B cell (primary cell): ENCODE results near the gene GMFB. TPM values are rescaled to one million over a fixed set of nuclear protein-coding genes. Genes with fewer than 3 reads are reported as not detected.

Experiments
- ATAC-seq: fragments of 200-7000 bp; cut with Tn5 transposase; one replicate; pipeline ENCODE4 v1.10.0; 2021; ENCODE audit warnings: low read depth, mild to moderate bottlenecking, moderate number of reproducible peaks, moderate library complexity
- CTCF ChIA-PET: fragments of 350-600 bp; sonication (Branson Sonifier 250); formaldehyde crosslinking; loops from one replicate; lab custom pipeline; 2021; ENCODE audit warnings: antibody characterized with exemption, inconsistent platforms; lab: Charles Lee
- POLR2A ChIA-PET: fragments of 350-600 bp; sonication (Branson Sonifier 250); formaldehyde crosslinking; loops from one replicate; lab custom pipeline; 2021; ENCODE audit warnings: antibody characterized with exemption; lab: Charles Lee
- DNase-seq: peaks from one replicate; pipeline ENCODE4 v3.0.0; 2013
- H2AFZ ChIP-seq: 2 replicates; pipeline ENCODE4 v1.6.1; 2012; ENCODE audit warnings: mild to moderate bottlenecking, low read depth, low read length; ENCODE audit not compliant: insufficient read depth, poor library complexity, severe bottlenecking
- H3K27ac ChIP-seq, 2 donors: 1 replicate in 1 of 2; 2 replicates in 1 of 2; pipeline ENCODE4 v1.5.1; 2012 to 2013; ENCODE audit warnings: low read length in 2 of 2, mild to moderate bottlenecking in 2 of 2, moderate library complexity in 1 of 2
- H3K27me3 ChIP-seq, 4 experiments: fragments of 200-600 bp in 1 of 4; sonication (generic) in 1 of 4; replicated peaks in 1 of 4; 1 replicate in 2 of 4; 2 replicates in 2 of 4; pipeline versions ENCODE4 v1.6.1 to v1.7.0; 2013 to 2016; ENCODE audit warnings: low read length in 3 of 4, mild to moderate bottlenecking in 2 of 4, mixed read lengths in 1 of 4, moderate library complexity in 1 of 4; ENCODE audit not compliant: insufficient read depth in 4 of 4, control insufficient read depth in 3 of 4; ENCODE audit errors: control extremely low read depth in 1 of 4
- H3K36me3 ChIP-seq, 2 experiments: replicated peaks in 1 of 2; 1 replicate in 1 of 2; 2 replicates in 1 of 2; pipeline versions ENCODE4 v1.6.1 to v1.7.1; 2013; ENCODE audit warnings: low read length in 1 of 2; ENCODE audit not compliant: insufficient read depth in 2 of 2, control insufficient read depth in 1 of 2; ENCODE audit errors: control extremely low read depth in 1 of 2, extremely low read depth in 1 of 2
- H3K4me1 ChIP-seq, 2 donors: fragments of 200-600 bp in 1 of 2; sonication (generic) in 1 of 2; 1 replicate in 1 of 2; 2 replicates in 1 of 2; pipeline versions ENCODE4 v1.5.1 to v1.6.1; 2013 to 2017; ENCODE audit warnings: low read length in 2 of 2; ENCODE audit not compliant: control insufficient read depth in 2 of 2, insufficient read depth in 2 of 2
- H3K4me2 ChIP-seq: replicated peaks from 2 replicates; pipeline ENCODE3; 2012; ENCODE audit warnings: mild to moderate bottlenecking, low read depth, low read length; ENCODE audit not compliant: poor library complexity, severe bottlenecking
- H3K4me3 ChIP-seq, 5 experiments: fragments of 200-600 bp in 1 of 5; sonication (generic) in 1 of 5; 1 replicate in 3 of 5; 2 replicates in 2 of 5; pipeline versions ENCODE4 v1.5.1 to v1.7.0; 2011 to 2016; ENCODE audit warnings: low read length in 4 of 5, mild to moderate bottlenecking in 4 of 5, low read depth in 2 of 5, control low read depth in 1 of 5, moderate library complexity in 1 of 5; ENCODE audit not compliant: insufficient read depth in 1 of 5; ENCODE audit errors: control extremely low read depth in 1 of 5, extremely low read depth in 1 of 5
- H3K79me2 ChIP-seq: fragments of 200-600 bp; sonication (generic); one replicate; pipeline ENCODE4 v1.6.0; 2016; ENCODE audit warnings: low read length; ENCODE audit not compliant: control insufficient read depth, insufficient read depth
- H3K9ac ChIP-seq: fragments of 200-600 bp; sonication (generic); 2 replicates; pipeline ENCODE4 v1.6.1; 2017; ENCODE audit warnings: mild to moderate bottlenecking, low read length, moderate library complexity
- H3K9me3 ChIP-seq, 3 donors: one replicate each; pipeline versions ENCODE4 v1.6.1 to v1.7.1; 2013; ENCODE audit warnings: low read length in 2 of 3; ENCODE audit not compliant: control insufficient read depth in 2 of 3, insufficient read depth in 1 of 3; ENCODE audit errors: control extremely low read depth in 1 of 3
- H4K20me1 ChIP-seq: 2 replicates; pipeline ENCODE4 v1.6.0; 2012; ENCODE audit warnings: mild to moderate bottlenecking, low read length; ENCODE audit not compliant: insufficient read depth, control insufficient read depth, poor library complexity, severe bottlenecking
- H3K27ac Mint-ChIP-seq: one replicate; pipeline ENCODE4 v1.8.0; 2021; ENCODE audit warnings: mixed read lengths
- H3K27me3 Mint-ChIP-seq: one replicate; pipeline ENCODE4 v1.8.0; 2021; ENCODE audit warnings: mixed read lengths
- H3K4me1 Mint-ChIP-seq: one replicate; pipeline ENCODE4 v1.8.0; 2021; ENCODE audit warnings: mixed read lengths
- H3K4me3 Mint-ChIP-seq: one replicate; pipeline ENCODE4 v1.8.0; 2021; ENCODE audit warnings: mixed read lengths
- H3K9me3 Mint-ChIP-seq: one replicate; pipeline ENCODE4 v1.8.0; 2022; ENCODE audit warnings: mixed read lengths; ENCODE audit not compliant: insufficient read depth
- CTCF ChIP-seq: fragments of 200-600 bp; IDR thresholded peaks from one replicate; pipeline ENCODE4 v1.8.0; 2022; ENCODE audit warnings: antibody characterized with exemption, mild to moderate bottlenecking
- EZH2 ChIP-seq: IDR thresholded peaks from 2 replicates; pipeline ENCODE4 v1.6.1; 2012; ENCODE audit warnings: borderline replicate concordance, low read depth, mild to moderate bottlenecking, moderate library complexity, low read length; ENCODE audit not compliant: insufficient read depth, poor library complexity, severe bottlenecking
- WGBS: methylation state at CpG from one replicate; pipeline ENCODE4 v1.1.5; 2013; ENCODE audit warnings: missing lambda C conversion rate; ENCODE audit not compliant: insufficient coverage; 5-methylcytosine and 5-hydroxymethylcytosine counted together
- intact Hi-C: fragments of 100-400 bp; cut with micrococcal nuclease; formaldehyde crosslinking; loops from one replicate; pipeline ENCODE4 v1.10.0; 2022
- polyA plus RNA-seq: library from polyadenylated mRNA; depleted of rRNA; stranded (reverse); fragments of >200 nt; gene quantifications from 2 replicates; pipeline ENCODE4 v1.2.3, GENCODE V29; 2012
- total RNA-seq, 2 donors: library from RNA; stranded (reverse); fragments of 120-200 nt in 1 of 2; gene quantifications; 1 replicate in 1 of 2; 2 replicates in 1 of 2; pipeline versions ENCODE4 v1.2.3 to v1.2.4, GENCODE V29; 2013 to 2022

The GMFB gene
- total and polyA plus RNA-seq, 2 donors (not counting 1 experiment from before 2014, with no cell fraction given) = 13.6 to 49.8 TPM

- Mint-ChIP-seq H3K4me1 (peaks cover 4% of the 10 kb centered on the region), H3K27me3 (no peaks in the 10 kb centered on the region), H3K9me3 (peaks cover 1% of the 10 kb centered on the region), H3K4me3 (no peak overlapping the region), H3K27ac (no peak overlapping the region)
- intact Hi-C loops = no loop called here
- Histone ChIP-seq H3K4me2 (no peak overlapping the region), H4K20me1 (no peaks in the 10 kb centered on the region), H3K27ac (no peak overlapping the region), H3K4me3 (no peak overlapping the region), H2AFZ (no peak overlapping the region), H3K36me3 (no peaks in the 10 kb centered on the region), H3K4me1 (no peaks in the 10 kb centered on the region), H3K9me3 (no peaks in the 10 kb centered on the region), H3K27me3 (no peaks in the 10 kb centered on the region), H3K9ac (no peak overlapping the region), H3K79me2 (no peaks in the 10 kb centered on the region)
- ATAC-seq (no peak), DNase-seq (no peak)
- TF ChIP-seq EZH2 (no peak), CTCF (no peak)
- ChIA-PET POLR2A (no interaction called here), CTCF (no interaction called here)
- WGBS = no CpG with 5 or more reads among the region's 3 CpGs
Measured at GRCh38 chr14:54453252-54453651, 35.5 kb downstream of the GMFB start.

- no peaks in the 10 kb centered on the region for H3K4me1 ChIP-seq
- H3K9ac ChIP-seq = no peak overlapping the region
- H3K4me1 Mint-ChIP-seq = peaks cover 4% of the 10 kb centered on the region
- no peak overlapping the region for H3K4me3 ChIP-seq
- ATAC-seq (no peak), DNase-seq (no peak)
- H2AFZ ChIP-seq = no peak overlapping the region
- no peaks in the 10 kb centered on the region for H3K9me3 Mint-ChIP-seq
- TF ChIP-seq EZH2 = no peak
- no peak for TF ChIP-seq CTCF
- POLR2A ChIA-PET = interaction anchor here (0.7 kb wide), 1 partner anchor 811 kb away, joined by 4 read pairs; no protein-coding TSS in a partner anchor
- no peaks in the 10 kb centered on the region for H3K27me3 ChIP-seq
- peaks cover 4% of the 10 kb centered on the region for H3K27me3 Mint-ChIP-seq
- CTCF ChIA-PET = interaction anchor here (0.6 kb wide), 1 partner anchor 335 kb away, joined by 3 read pairs; no protein-coding TSS in a partner anchor
- WGBS = 83% methylated on average over 2 of the region's 3 CpGs
- no peaks in the 10 kb centered on the region for H3K79me2 ChIP-seq
- H3K27ac ChIP-seq = no peak overlapping the region
- intact Hi-C loops = no loop called here
- no peaks in the 10 kb centered on the region for H3K9me3 ChIP-seq
- H3K36me3 ChIP-seq = no peaks in the 10 kb centered on the region
- no peak overlapping the region for H3K4me2 ChIP-seq
- H4K20me1 ChIP-seq = no peaks in the 10 kb centered on the region
- H3K4me3 Mint-ChIP-seq = no peak overlapping the region
- no peak overlapping the region for H3K27ac Mint-ChIP-seq
Measured at GRCh38 chr14:54451961-54452360, 36.8 kb downstream of the GMFB start.
